HEK293 (cell line): Measurements from ENCODE around the gene TAS1R1.

Experiments used
- CTCF ChIA-PET: fragments of 350-600 bp; formaldehyde crosslinking; extraction: SDS; loops from one replicate; lab custom pipeline; 2021; ENCODE audit warnings: antibody characterized with exemption; lab: Yijun Ruan, JAX
- POLR2A ChIA-PET: fragments of 300-600 bp; formaldehyde crosslinking; extraction: SDS; loops from one replicate; lab custom pipeline; 2020; ENCODE audit warnings: antibody characterized with exemption, inconsistent platforms; lab: Yijun Ruan, JAX
- H3K27ac ChIP-seq: fragments of 200-500 bp; sonication (Bioruptor generic); 2 replicates; pipeline ENCODE4 v1.5.1; 2014; ENCODE audit warnings: low read depth, low read length, control low read depth, inconsistent platforms; ENCODE audit errors: extremely low read depth
- H3K36me3 ChIP-seq, 2 experiments: fragments of 200-500 bp in 1 of 2; sonication (Bioruptor generic) in 1 of 2; 1 replicate in 1 of 2; 2 replicates in 1 of 2; pipeline ENCODE4 v1.5.1; 2014 to 2017; ENCODE audit warnings: inconsistent platforms in 2 of 2, low read length in 2 of 2; ENCODE audit not compliant: control insufficient read depth in 2 of 2, insufficient read depth in 1 of 2
- H3K4me1 ChIP-seq: fragments of 200-500 bp; sonication (Bioruptor generic); 2 replicates; pipeline ENCODE4 v1.5.1; 2014; ENCODE audit warnings: mild to moderate bottlenecking, low read length, inconsistent platforms; ENCODE audit not compliant: control insufficient read depth, insufficient read depth
- H3K4me3 ChIP-seq: 2 replicates; pipeline ENCODE4 v1.5.1; 2011; ENCODE audit warnings: low read depth, mild to moderate bottlenecking, control low read depth, low read length, moderate library complexity
- H3K9me3 ChIP-seq: fragments of 200-500 bp; sonication (Bioruptor generic); 2 replicates; pipeline ENCODE4 v1.5.1; 2014; ENCODE audit warnings: low read depth, low read length, inconsistent platforms; ENCODE audit not compliant: control insufficient read depth, insufficient read depth
- BCL11A ChIP-seq: fragments of 450-650 bp; formaldehyde crosslinking; IDR thresholded peaks from 2 replicates; pipeline ENCODE4 v1.5.1; 2016; ENCODE audit warnings: low read depth, missing biosample characterization, missing genetic modification characterization
- GLIS1 ChIP-seq: fragments of 450-650 bp; formaldehyde crosslinking; IDR thresholded peaks from 2 replicates; pipeline ENCODE4 v1.5.1; 2016; ENCODE audit warnings: missing biosample characterization, missing genetic modification characterization
- KLF1 ChIP-seq: fragments of 450-650 bp; formaldehyde crosslinking; IDR thresholded peaks from 2 replicates; pipeline ENCODE4 v1.5.1; 2016; ENCODE audit warnings: missing biosample characterization, missing genetic modification characterization
- REPIN1 ChIP-seq: fragments of 450-650 bp; formaldehyde crosslinking; IDR thresholded peaks from 2 replicates; pipeline ENCODE4 v1.5.1; 2017; ENCODE audit warnings: missing biosample characterization, missing genetic modification characterization, low read depth
- SCRT2 ChIP-seq: fragments of 450-650 bp; formaldehyde crosslinking; IDR thresholded peaks from 2 replicates; pipeline ENCODE4 v1.5.1; 2016; ENCODE audit warnings: missing biosample characterization, missing genetic modification characterization
- ZBTB26 ChIP-seq: fragments of 450-650 bp; formaldehyde crosslinking; optimal IDR thresholded peaks from 2 replicates; pipeline ENCODE3; 2016; ENCODE audit warnings: missing biosample characterization, mild to moderate bottlenecking, missing genetic modification characterization
- ZFHX2 ChIP-seq: fragments of 450-650 bp; formaldehyde crosslinking; conservative IDR thresholded peaks from 2 replicates; pipeline ENCODE4 v1.5.1; 2016; ENCODE audit warnings: missing biosample characterization, missing genetic modification characterization
- ZNF132 ChIP-seq: fragments of 450-650 bp; formaldehyde crosslinking; IDR thresholded peaks from 2 replicates; pipeline ENCODE4 v1.5.1; 2017; ENCODE audit warnings: missing biosample characterization, missing genetic modification characterization, borderline replicate concordance
- ZNF169 ChIP-seq: fragments of 450-650 bp; formaldehyde crosslinking; IDR thresholded peaks from 2 replicates; pipeline ENCODE4 v1.5.1; 2016; ENCODE audit warnings: missing biosample characterization, missing genetic modification characterization
- ZNF175 ChIP-seq: fragments of 450-650 bp; formaldehyde crosslinking; IDR thresholded peaks from 2 replicates; pipeline ENCODE4 v1.5.1; 2016; ENCODE audit warnings: missing biosample characterization, missing genetic modification characterization
- ZNF223 ChIP-seq: fragments of 450-650 bp; formaldehyde crosslinking; IDR thresholded peaks from 2 replicates; pipeline ENCODE4 v1.5.1; 2016; ENCODE audit warnings: missing biosample characterization, missing genetic modification characterization
- ZNF350 ChIP-seq: fragments of 450-650 bp; formaldehyde crosslinking; IDR thresholded peaks from 2 replicates; pipeline ENCODE4 v1.5.0; 2017; ENCODE audit warnings: missing biosample characterization, mild to moderate bottlenecking, missing genetic modification characterization
- ZNF404 ChIP-seq: fragments of 450-650 bp; formaldehyde crosslinking; IDR thresholded peaks from 2 replicates; pipeline ENCODE4 v1.5.1; 2017; ENCODE audit warnings: missing biosample characterization, missing genetic modification characterization
- ZNF518A ChIP-seq: fragments of 450-650 bp; formaldehyde crosslinking; conservative IDR thresholded peaks from 2 replicates; pipeline ENCODE4 v1.5.1; 2016; ENCODE audit warnings: low read depth, missing biosample characterization, missing genetic modification characterization
- ZNF555 ChIP-seq: fragments of 450-650 bp; formaldehyde crosslinking; conservative IDR thresholded peaks from 2 replicates; pipeline ENCODE4 v1.5.1; 2017; ENCODE audit warnings: missing biosample characterization, mild to moderate bottlenecking, missing genetic modification characterization, inconsistent platforms
- ZNF560 ChIP-seq: fragments of 450-650 bp; formaldehyde crosslinking; IDR thresholded peaks from 2 replicates; pipeline ENCODE4 v1.5.1; 2017; ENCODE audit warnings: missing biosample characterization, missing genetic modification characterization, borderline replicate concordance
- ZNF626 ChIP-seq: fragments of 450-650 bp; sonication (Bioruptor Pico); formaldehyde crosslinking; IDR thresholded peaks from 2 replicates; pipeline ENCODE4 v1.5.1; 2018; ENCODE audit warnings: missing biosample characterization, missing genetic modification characterization, inconsistent platforms
- ZNF660 ChIP-seq: fragments of 450-650 bp; IDR thresholded peaks from 2 replicates; pipeline ENCODE4 v1.5.1; 2018; ENCODE audit warnings: missing biosample characterization, mild to moderate bottlenecking, missing genetic modification characterization
- ZNF677 ChIP-seq: fragments of 450-650 bp; IDR thresholded peaks from 2 replicates; pipeline ENCODE4 v1.5.0; 2018; ENCODE audit warnings: missing biosample characterization, mild to moderate bottlenecking, missing genetic modification characterization, moderate library complexity
- ZNF792 ChIP-seq: fragments of 450-650 bp; formaldehyde crosslinking; IDR thresholded peaks from 2 replicates; pipeline ENCODE4 v1.5.1; 2016; ENCODE audit warnings: missing biosample characterization, missing genetic modification characterization
- ZNF843 ChIP-seq: fragments of 450-650 bp; formaldehyde crosslinking; IDR thresholded peaks from 2 replicates; pipeline ENCODE4 v1.5.1; 2016; ENCODE audit warnings: missing biosample characterization, missing genetic modification characterization
- ZSCAN23 ChIP-seq: fragments of 450-650 bp; formaldehyde crosslinking; IDR thresholded peaks from 2 replicates; pipeline ENCODE4 v1.5.1; 2016; ENCODE audit warnings: missing biosample characterization, missing genetic modification characterization

The TAS1R1 gene

GRCh38 chr1:6531996-6532395, 23.1 kb upstream of the TAS1R1 start:
- no peaks in the 10 kb centered on the region for H3K4me1 ChIP-seq
- H3K27ac ChIP-seq, result no peak overlapping the region
- H3K36me3 ChIP-seq, result peaks cover 46 to 89% of the 10 kb centered on the region in 2 experiments
- H3K4me3 ChIP-seq, result no peak overlapping the region
- no peak for TF ChIP-seq ZNF560 (tag by site-specific recombination)
- TF ChIP-seq ZNF132, result no peak
- no peak for TF ChIP-seq BCL11A (tag by site-specific recombination)
- TF ChIP-seq ZNF223 (tag by site-specific recombination), result no peak
- TF ChIP-seq ZSCAN23 (tag by site-specific recombination), result no peak
- TF ChIP-seq ZNF792 (tag by site-specific recombination), result no peak
- TF ChIP-seq ZNF660 (tag by site-specific recombination), result no peak
- TF ChIP-seq ZNF175, result no peak
- no peak for TF ChIP-seq ZFHX2
- TF ChIP-seq ZNF555 (tag by site-specific recombination), result no peak
- no peak for TF ChIP-seq ZNF518A (tag by site-specific recombination)
- TF ChIP-seq KLF1 (tag by site-specific recombination), result no peak
- no peak for TF ChIP-seq ZNF350 (tag by site-specific recombination)
- no peak for TF ChIP-seq ZNF677 (tag by site-specific recombination)
- TF ChIP-seq SCRT2 (tag by site-specific recombination), result no peak
- no peak for TF ChIP-seq ZNF404 (tag by site-specific recombination)
- no peak for TF ChIP-seq ZNF626 (tag by site-specific recombination)
- TF ChIP-seq ZNF843 (tag by site-specific recombination), result no peak
- H3K9me3 ChIP-seq, result no peaks in the 10 kb centered on the region
- POLR2A ChIA-PET, result no interaction called here
- CTCF ChIA-PET, result no interaction called here

GRCh38 chr1:6534248-6534822, 20.8 kb upstream of the TAS1R1 start:
- H3K9me3 ChIP-seq, result no peaks in the 10 kb centered on the region
- ChIA-PET POLR2A (interaction anchor here (0.7 to 1.1 kb wide), 2 partner anchors 17 to 66 kb away, joined by 4 read pairs; no protein-coding TSS in a partner anchor), CTCF (interaction anchor here (0.6 to 2.0 kb wide), 3 partner anchors 11 to 49 kb away, joined by 3 to 14 read pairs (median 4); no protein-coding TSS in a partner anchor)
- no peak overlapping the region for H3K4me3 ChIP-seq
- TF ChIP-seq REPIN1, result no peak
- no peak for TF ChIP-seq GLIS1 (tag by site-specific recombination)
- no peak for TF ChIP-seq ZNF169 (tag by site-specific recombination)
- TF ChIP-seq ZBTB26, result no peak
- H3K36me3 ChIP-seq, result peaks cover 43 to 88% of the 10 kb centered on the region in 2 experiments
- H3K27ac ChIP-seq, result no peak overlapping the region
- H3K4me1 ChIP-seq, result no peaks in the 10 kb centered on the region
